H1 (cell line): ENCODE measurements around the gene PPP1R12C. TPM values are rescaled to one million over a fixed set of nuclear protein-coding genes. Genes with fewer than 3 reads are reported as not detected.

Experiments used
- CTCF ChIA-PET: fragments of 300-600 bp; sonication (Branson Sonifier 250); formaldehyde crosslinking; loops from one replicate; lab custom pipeline; 2021; ENCODE audit not compliant: partially characterized antibody; lab: Charles Lee
- POLR2A ChIA-PET: fragments of 300-600 bp; sonication (Branson Sonifier 250); formaldehyde crosslinking; loops from one replicate; lab custom pipeline; 2021; ENCODE audit warnings: inconsistent platforms; ENCODE audit not compliant: partially characterized antibody; lab: Charles Lee
- DNase-seq, 2 experiments: peaks; one replicate each; pipeline versions ENCODE4 v3.0.0 to v3.0.0-alpha.2; 2010 to 2022; ENCODE audit warnings: low spot score in 2 of 2, low read depth in 1 of 2, mixed read lengths in 1 of 2
- FAIRE-seq: peaks from 2 replicates; lab custom pipeline; 2011; peaks lifted over from hg19 to GRCh38; lab: Jason Lieb, UNC
- H2AFZ ChIP-seq: 2 replicates; pipeline ENCODE4 v1.8.1; 2012; ENCODE audit warnings: low read length, inconsistent platforms
- H2AK5ac ChIP-seq: 2 replicates; pipeline ENCODE4 v1.6.1; 2013; ENCODE audit warnings: low read depth, low read length
- H2BK120ac ChIP-seq: replicated peaks from 2 replicates; pipeline ENCODE3; 2013; ENCODE audit warnings: low read depth, low read length, inconsistent platforms
- H2BK12ac ChIP-seq: 2 replicates; pipeline ENCODE4 v1.6.1; 2013; ENCODE audit warnings: low read depth, low read length
- H2BK15ac ChIP-seq: 2 replicates; pipeline ENCODE4 v1.6.1; 2013; ENCODE audit warnings: low read length
- H2BK20ac ChIP-seq: 2 replicates; pipeline ENCODE4 v1.6.1; 2013; ENCODE audit warnings: low read length
- H2BK5ac ChIP-seq: 2 replicates; pipeline ENCODE4 v1.6.1; 2013; ENCODE audit warnings: low read depth, low read length
- H3K14ac ChIP-seq: 2 replicates; pipeline ENCODE4 v1.6.1; 2013; ENCODE audit warnings: inconsistent platforms; ENCODE audit not compliant: insufficient read length
- H3K18ac ChIP-seq: 2 replicates; pipeline ENCODE4 v1.6.1; 2013; ENCODE audit warnings: low read length; ENCODE audit errors: extremely low read depth
- H3K23ac ChIP-seq: 2 replicates; pipeline ENCODE4 v1.6.1; 2013; ENCODE audit warnings: inconsistent platforms; ENCODE audit not compliant: insufficient read length
- H3K23me2 ChIP-seq: 2 replicates; pipeline ENCODE4 v1.6.1; 2013; ENCODE audit warnings: low read depth, low read length
- H3K27ac ChIP-seq: 2 replicates; pipeline ENCODE4 v1.6.1; 2011; ENCODE audit warnings: low read depth, low read length, inconsistent platforms
- H3K27me3 ChIP-seq, 4 experiments: replicated peaks in 1 of 4; 1 replicate in 1 of 4; 2 replicates in 3 of 4; pipeline versions ENCODE4 v1.6.1 to v1.8.1; 2011 to 2013; ENCODE audit warnings: low read length in 3 of 4, mild to moderate bottlenecking in 3 of 4, inconsistent platforms in 2 of 4, mixed read lengths in 2 of 4, moderate library complexity in 1 of 4; ENCODE audit not compliant: control insufficient read depth in 3 of 4, insufficient read depth in 3 of 4; ENCODE audit errors: extremely low read depth in 1 of 4
- H3K36me3 ChIP-seq, 4 experiments: 2 replicates each; pipeline versions ENCODE4 v1.6.1 to v1.8.1; 2011 to 2013; ENCODE audit warnings: mild to moderate bottlenecking in 4 of 4, low read length in 3 of 4, moderate library complexity in 2 of 4, control low read depth in 1 of 4, inconsistent platforms in 1 of 4; ENCODE audit not compliant: insufficient read depth in 4 of 4, control insufficient read depth in 2 of 4
- H3K4ac ChIP-seq: replicated peaks from 2 replicates; pipeline ENCODE3; 2013; ENCODE audit warnings: low read length, low read depth, mixed read lengths, inconsistent platforms; ENCODE audit not compliant: insufficient read length
- H3K4me1 ChIP-seq, 4 experiments: replicated peaks in 1 of 4; 1 replicate in 1 of 4; 2 replicates in 3 of 4; pipeline versions ENCODE4 v1.6.1 to v1.8.1; 2011 to 2013; ENCODE audit warnings: low read length in 3 of 4, inconsistent platforms in 2 of 4, mixed read lengths in 1 of 4; ENCODE audit not compliant: insufficient read depth in 4 of 4, control insufficient read depth in 3 of 4
- H3K4me2 ChIP-seq, 2 experiments: 2 replicates each; pipeline versions ENCODE4 v1.6.1 to v1.8.1; 2011 to 2013; ENCODE audit warnings: low read depth in 2 of 2, low read length in 2 of 2, control low read depth in 1 of 2, inconsistent platforms in 1 of 2, mild to moderate bottlenecking in 1 of 2; ENCODE audit not compliant: insufficient read depth in 1 of 2
- H3K4me3 ChIP-seq, 4 experiments: fragments of 200-600, 300-600 bp in 1 of 4; sonication (generic), shearing (Covaris generic), sonication (Bioruptor Twin) in 1 of 4; 2 replicates each; pipeline versions ENCODE4 v1.5.1 to v1.8.1; 2011 to 2016; ENCODE audit warnings: low read length in 4 of 4, low read depth in 3 of 4, control low read depth in 2 of 4, inconsistent platforms in 2 of 4, mild to moderate bottlenecking in 2 of 4, mixed read lengths in 1 of 4, moderate library complexity in 1 of 4; ENCODE audit not compliant: insufficient read depth in 2 of 4; ENCODE audit errors: extremely low read depth in 1 of 4
- H3K56ac ChIP-seq: replicated peaks from 2 replicates; pipeline ENCODE3; 2013; ENCODE audit warnings: low read depth, mild to moderate bottlenecking, mixed read lengths, low read length, inconsistent platforms; ENCODE audit not compliant: insufficient read length
- H3K79me1 ChIP-seq: 2 replicates; pipeline ENCODE4 v1.6.1; 2013; ENCODE audit warnings: low read depth, low read length, control low read depth
- H3K79me2 ChIP-seq, 2 experiments: 2 replicates each; pipeline versions ENCODE4 v1.6.1 to v1.8.1; 2012 to 2013; ENCODE audit warnings: low read length in 2 of 2, mild to moderate bottlenecking in 2 of 2, inconsistent platforms in 1 of 2; ENCODE audit not compliant: insufficient read depth in 2 of 2, control insufficient read depth in 1 of 2
- H3K9ac ChIP-seq, 4 experiments: replicated peaks in 1 of 4; 1 replicate in 1 of 4; 2 replicates in 3 of 4; pipeline versions ENCODE4 v1.6.1 to v1.8.1; 2011 to 2013; ENCODE audit warnings: low read depth in 3 of 4, low read length in 3 of 4, control low read depth in 2 of 4, mild to moderate bottlenecking in 2 of 4, moderate library complexity in 2 of 4, inconsistent platforms in 1 of 4; ENCODE audit errors: extremely low read depth in 1 of 4
- H3K9me3 ChIP-seq, 2 experiments: 2 replicates each; pipeline versions ENCODE4 v1.6.1 to v1.8.1; 2012 to 2013; ENCODE audit warnings: mild to moderate bottlenecking in 2 of 2, moderate library complexity in 2 of 2, control low read depth in 1 of 2, inconsistent platforms in 1 of 2, low read depth in 1 of 2, low read length in 1 of 2, mixed read lengths in 1 of 2; ENCODE audit not compliant: insufficient read depth in 2 of 2
- H4K20me1 ChIP-seq, 2 experiments: replicated peaks in 1 of 2; 2 replicates each; pipeline versions ENCODE3 to v1.8.1; 2011 to 2013; ENCODE audit warnings: inconsistent platforms in 2 of 2, low read length in 2 of 2, mild to moderate bottlenecking in 1 of 2; ENCODE audit not compliant: insufficient read depth in 2 of 2, control insufficient read depth in 1 of 2
- H4K5ac ChIP-seq: 2 replicates; pipeline ENCODE4 v1.6.1; 2013; ENCODE audit warnings: low read length, low read depth, mixed read lengths, inconsistent platforms; ENCODE audit not compliant: insufficient read length
- H4K8ac ChIP-seq: 2 replicates; pipeline ENCODE4 v1.8.0; 2013; ENCODE audit warnings: mild to moderate bottlenecking, moderate library complexity, low read length, inconsistent platforms; ENCODE audit not compliant: insufficient read depth; ENCODE audit errors: extremely low read depth
- H4K91ac ChIP-seq: replicated peaks from 2 replicates; pipeline ENCODE3; 2013; ENCODE audit warnings: low read length, mixed read lengths, inconsistent platforms; ENCODE audit not compliant: insufficient read length
- SIN3A ChIP-seq, 2 experiments: IDR thresholded peaks in 1 of 2; conservative IDR thresholded peaks in 1 of 2; 2 replicates each; pipeline ENCODE4 v1.6.1; 2011 to 2012; ENCODE audit warnings: low read length in 2 of 2, improper control_type of control experiment in 1 of 2, low read depth in 1 of 2, mild to moderate bottlenecking in 1 of 2
- SIX5 ChIP-seq: IDR thresholded peaks from 2 replicates; pipeline ENCODE4 v1.6.1; 2011; ENCODE audit warnings: mild to moderate bottlenecking, low read depth, low read length
- WGBS, 2 experiments: shearing (Covaris generic) in 1 of 2; methylation state at CpG; one replicate each; pipeline versions ENCODE4 v1.1.6 to v1.1.7; 2013 to 2015; ENCODE audit warnings: low lambda C conversion rate in 2 of 2, mixed read lengths in 2 of 2, inconsistent platforms in 1 of 2, low coverage in 1 of 2, missing lambda C conversion rate in 1 of 2; ENCODE audit not compliant: insufficient replicate concordance in 2 of 2, insufficient coverage in 1 of 2, insufficient read length in 1 of 2; ENCODE audit errors: extremely low coverage in 1 of 2, missing lambda C conversion rate in 1 of 2; 5-methylcytosine and 5-hydroxymethylcytosine counted together
- polyA plus RNA-seq, 7 experiments: library from polyadenylated mRNA; depleted of rRNA in 3 of 7; stranded (reverse) in 5 of 7; unstranded in 2 of 7; fragments of >200 nt in 5 of 7; fragments of 200-250 nt in 2 of 7; gene quantifications; 1 replicate in 5 of 7; 2 replicates in 1 of 7; 4 replicates in 1 of 7; pipeline versions ENCODE4 v1.2.1 to v1.2.3, GENCODE V29; 2011 to 2013; ENCODE audit warnings: missing spikeins in 2 of 7, mixed read lengths in 2 of 7
- total RNA-seq: library from RNA; stranded (reverse); fragmentation: NEBNext Ultra II Directional; extraction: Animal tissue kit (Norgen Biotek cat#: 25700); gene quantifications from 2 replicates; pipeline ENCODE4 v1.2.1, GENCODE V29; 2021
- TF ChIP-seq, protein P1 (sequence below): IDR thresholded peaks from 2 replicates; pipeline ENCODE4 v1.6.1; 2012; ENCODE audit warnings: inconsistent platforms

The PPP1R12C gene
- total and polyA plus RNA-seq, 2 of the 8 experiments (the other 6 are each of a cell fraction or from before 2014, with no cell fraction given), result 31.7 to 71.5 TPM

DNA sequence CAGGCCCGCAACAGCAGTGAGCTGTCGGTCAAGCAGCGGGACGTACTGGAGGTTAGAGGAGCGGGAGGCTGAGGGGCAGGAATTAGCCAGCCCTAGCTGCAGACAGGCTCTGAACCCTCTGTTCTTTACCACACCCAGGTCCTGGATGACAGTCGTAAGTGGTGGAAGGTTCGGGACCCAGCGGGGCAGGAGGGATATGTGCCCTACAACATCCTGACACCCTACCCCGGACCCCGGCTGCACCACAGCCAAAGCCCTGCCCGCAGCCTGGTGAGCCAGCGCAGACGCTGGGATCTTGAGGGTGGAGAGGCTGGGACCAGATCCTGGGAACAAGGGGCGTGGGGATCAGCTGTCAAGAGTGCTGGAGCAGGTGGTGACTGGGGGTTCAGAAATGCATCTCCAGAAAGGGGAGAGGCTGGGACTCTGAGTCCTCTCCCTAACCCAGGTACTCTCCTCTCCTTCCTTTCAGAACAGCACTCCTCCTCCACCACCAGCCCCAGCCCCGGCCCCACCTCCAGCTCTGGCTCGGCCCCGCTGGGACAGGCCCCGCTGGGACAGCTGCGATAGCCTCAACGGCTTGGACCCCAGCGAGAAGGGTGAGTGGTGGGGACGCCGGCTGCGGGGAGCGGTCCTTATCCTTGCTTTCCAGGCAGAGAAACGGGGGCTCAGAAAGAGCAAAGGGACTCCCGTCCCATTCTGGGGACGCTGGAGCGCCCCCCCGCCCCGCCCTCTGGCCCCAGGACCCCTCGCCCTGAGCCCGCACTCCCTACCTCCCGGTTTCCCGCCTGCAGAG lies 31.3 kb downstream of the PPP1R12C start:
- Histone ChIP-seq H3K56ac (no peak overlapping the region), H3K4ac (no peak overlapping the region), H2AFZ (no peak overlapping the region), H2BK12ac (peak overlapping the region; percentile 50; the same call in 1 of the 2 replicates), H3K9me3 (no peaks in the 10 kb centered on the region), H3K9ac (peak overlapping the region in 3 of 4 experiments; percentile 34 to 77 (median 48); a peak in 2 of 7 replicates), H2AK5ac (peak overlapping the region; percentile 24; the same call in 1 of the 2 replicates), H3K4me3 (peak overlapping the region; percentile 46 to 84 (median 72)), H3K79me2 (no peaks in the 10 kb centered on the region), H3K36me3 (peaks cover 0 to 3% (median under 1%) of the 10 kb centered on the region in 4 experiments; a peak in 2 of 8 replicates), H4K91ac (no peak overlapping the region), H4K5ac (no peak overlapping the region), H3K23me2 (peaks cover 16% of the 10 kb centered on the region), H2BK5ac (no peak overlapping the region), H3K79me1 (no peaks in the 10 kb centered on the region; the same call in 1 of the 2 replicates), H3K27me3 (peaks cover 0 to 3% (median 2%) of the 10 kb centered on the region in 4 experiments; a peak in 4 of 7 replicates), H3K4me1 (peaks cover 0 to 25% (median 19%) of the 10 kb centered on the region in 4 experiments; a peak in 6 of 7 replicates), H3K27ac (no peak overlapping the region), H2BK120ac (no peak overlapping the region), H2BK20ac (no peak overlapping the region), H3K4me2 (peak overlapping the region; percentile 71 to 98), H3K18ac (peak overlapping the region; percentile 48), H2BK15ac (peak overlapping the region; percentile 61; the same call in 1 of the 2 replicates), H4K20me1 (peaks cover 14 to 15% of the 10 kb centered on the region in 2 experiments), H3K23ac (no peak overlapping the region), H3K14ac (no peak overlapping the region), H4K8ac (no peak overlapping the region)
- WGBS, 2 experiments, result 79% methylated on average over 13 of the region's 35 CpGs; no CpG with 5 or more reads in 1 of the 2 experiments
- DNase-seq, result peak in 1 of 2 experiments; percentile 69
- TF ChIP-seq, protein P1, sequence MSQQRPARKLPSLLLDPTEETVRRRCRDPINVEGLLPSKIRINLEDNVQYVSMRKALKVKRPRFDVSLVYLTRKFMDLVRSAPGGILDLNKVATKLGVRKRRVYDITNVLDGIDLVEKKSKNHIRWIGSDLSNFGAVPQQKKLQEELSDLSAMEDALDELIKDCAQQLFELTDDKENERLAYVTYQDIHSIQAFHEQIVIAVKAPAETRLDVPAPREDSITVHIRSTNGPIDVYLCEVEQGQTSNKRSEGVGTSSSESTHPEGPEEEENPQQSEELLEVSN, result 0 out of 2 replicates have a peak, but pooled peaks have one; percentile 2
- no peak for TF ChIP-seq SIX5
- TF ChIP-seq SIN3A (conservative IDR thresholded peaks at IDR 0.05 in 1 of 2, IDR thresholded peaks at IDR 0.05 in 1 of 2; ENCODE audit: low read depth in 1 of 2, low read length in 2 of 2), result 0 out of 4 replicates have a peak, but pooled peaks have one; percentile 17 to 58
- FAIRE-seq, result no peak
- ChIA-PET POLR2A (interaction anchor here (0.7 to 8.7 kb wide), 10 partner anchors 9 to 322 kb away, joined by 3 to 72 read pairs (median 4); partner anchors contain the start of genes EPS8L1, PPP1R12C and UBE2S), CTCF (interaction anchor here (0.6 to 4.5 kb wide), 14 partner anchors 9 to 412 kb away, joined by 3 to 26 read pairs (median 3); partner anchors contain the start of gene RDH13)
